IMR-90 (cell line): Measurements from ENCODE around the gene CFAP90. TPM values are rescaled to one million over a fixed set of nuclear protein-coding genes. Genes with fewer than 3 reads are reported as not detected.

Experiments used
- ATAC-seq: fragments of 200-7000 bp; cut with Tn5 transposase; 2 replicates; pipeline ENCODE4 v1.9.1; 2020; ENCODE audit warnings: low read depth, mild to moderate bottlenecking, moderate library complexity
- BruUV-seq: library from RNA; stranded (reverse); fragments of 400-500 nt; replicated peaks from 2 replicates; lab custom pipeline; 2021; lab: Mats Ljungman, UMichigan
- CTCF ChIA-PET: fragments of 300-600 bp; formaldehyde crosslinking; extraction: SDS; loops from one replicate; lab custom pipeline; 2021; ENCODE audit warnings: antibody characterized with exemption; lab: Yijun Ruan, JAX
- POLR2A ChIA-PET: fragments of 300-600 bp; sonication (Branson Sonifier 250); formaldehyde crosslinking; loops from one replicate; lab custom pipeline; 2022; ENCODE audit warnings: antibody characterized with exemption; ENCODE audit not compliant: unreplicated experiment; lab: Charles Lee
- DNase-seq: peaks from one replicate; pipeline ENCODE4 v3.0.0; 2013
- H2AFZ ChIP-seq: replicated peaks from 2 replicates; pipeline ENCODE3; 2013; ENCODE audit warnings: low read length, mild to moderate bottlenecking; ENCODE audit not compliant: poor library complexity
- H2AK5ac ChIP-seq: 2 replicates; pipeline ENCODE4 v1.6.1; 2013; ENCODE audit warnings: low read depth, low read length, inconsistent platforms
- H2AK9ac ChIP-seq: replicated peaks from 2 replicates; pipeline ENCODE3; 2013; ENCODE audit warnings: mild to moderate bottlenecking, low read depth, low read length, moderate library complexity; ENCODE audit not compliant: poor library complexity
- H2BK120ac ChIP-seq: 2 replicates; pipeline ENCODE4 v1.6.1; 2013; ENCODE audit warnings: low read depth, low read length, inconsistent platforms
- H2BK15ac ChIP-seq: 3 replicates; pipeline ENCODE4 v1.6.1; 2013; ENCODE audit warnings: low read depth, low read length, inconsistent platforms
- H2BK20ac ChIP-seq: 2 replicates; pipeline ENCODE4 v1.6.1; 2013; ENCODE audit warnings: low read depth, mild to moderate bottlenecking, inconsistent platforms, low read length, moderate library complexity
- H2BK5ac ChIP-seq: 2 replicates; pipeline ENCODE4 v1.6.1; 2013; ENCODE audit warnings: mild to moderate bottlenecking, low read depth, low read length, inconsistent platforms; ENCODE audit not compliant: poor library complexity, severe bottlenecking
- H3K14ac ChIP-seq: replicated peaks from 2 replicates; pipeline ENCODE4 v1.6.1; 2013; ENCODE audit warnings: low read depth, low read length, inconsistent platforms
- H3K18ac ChIP-seq: 2 replicates; pipeline ENCODE4 v1.6.1; 2013; ENCODE audit warnings: low read depth, low read length, control low read depth
- H3K23ac ChIP-seq: 2 replicates; pipeline ENCODE4 v1.6.1; 2013; ENCODE audit warnings: low read depth, low read length, inconsistent platforms
- H3K27ac ChIP-seq: 2 replicates; pipeline ENCODE4 v1.5.1; 2013; ENCODE audit warnings: mild to moderate bottlenecking, control low read depth, low read length; ENCODE audit not compliant: insufficient read depth
- H3K27me3 ChIP-seq: 2 replicates; pipeline ENCODE4 v1.6.1; 2013; ENCODE audit warnings: low read length; ENCODE audit not compliant: control insufficient read depth, insufficient read depth
- H3K36me3 ChIP-seq: 2 replicates; pipeline ENCODE4 v1.6.1; 2013; ENCODE audit warnings: low read length, mixed read lengths; ENCODE audit not compliant: control insufficient read depth, insufficient read depth
- H3K4ac ChIP-seq: 2 replicates; pipeline ENCODE4 v1.6.1; 2013; ENCODE audit warnings: low read depth, low read length, inconsistent platforms
- H3K4me1 ChIP-seq: 2 replicates; pipeline ENCODE4 v1.6.1; 2013; ENCODE audit warnings: low read length, mixed read lengths; ENCODE audit not compliant: control insufficient read depth, insufficient read depth
- H3K4me2 ChIP-seq: 2 replicates; pipeline ENCODE4 v1.6.1; 2013; ENCODE audit warnings: low read depth, mild to moderate bottlenecking, control low read depth, low read length, moderate library complexity
- H3K4me3 ChIP-seq: 2 replicates; pipeline ENCODE4 v1.5.1; 2013; ENCODE audit warnings: low read depth, mild to moderate bottlenecking, control low read depth, low read length, moderate library complexity; ENCODE audit not compliant: insufficient read depth
- H3K56ac ChIP-seq: 2 replicates; pipeline ENCODE4 v1.6.1; 2013; ENCODE audit warnings: low read length, inconsistent platforms; ENCODE audit not compliant: insufficient read depth; ENCODE audit errors: extremely low read depth
- H3K79me1 ChIP-seq, 2 experiments: 2 replicates each; pipeline ENCODE4 v1.6.1; 2013; ENCODE audit warnings: low read length in 2 of 2, inconsistent platforms in 1 of 2, low read depth in 1 of 2
- H3K9ac ChIP-seq: 2 replicates; pipeline ENCODE4 v1.6.1; 2013; ENCODE audit warnings: low read depth, low read length, control low read depth
- H3K9me1 ChIP-seq: 2 replicates; pipeline ENCODE4 v1.6.1; 2013; ENCODE audit warnings: low read length, inconsistent platforms; ENCODE audit not compliant: insufficient read depth
- H3K9me3 ChIP-seq: 2 replicates; pipeline ENCODE4 v1.6.1; 2013; ENCODE audit warnings: low read length; ENCODE audit not compliant: control insufficient read depth, insufficient read depth
- H4K20me1 ChIP-seq: 2 replicates; pipeline ENCODE4 v1.6.1; 2013; ENCODE audit warnings: low read length, inconsistent platforms; ENCODE audit not compliant: insufficient read depth
- H4K5ac ChIP-seq: 2 replicates; pipeline ENCODE4 v1.6.1; 2013; ENCODE audit warnings: mild to moderate bottlenecking, low read depth, low read length, control low read depth
- H4K8ac ChIP-seq, 2 experiments: 2 replicates each; pipeline ENCODE4 v1.6.1; 2013; ENCODE audit warnings: low read depth in 2 of 2, low read length in 2 of 2, control low read depth in 1 of 2, inconsistent platforms in 1 of 2
- H4K91ac ChIP-seq: 2 replicates; pipeline ENCODE4 v1.6.1; 2013; ENCODE audit warnings: low read depth, low read length, inconsistent platforms; ENCODE audit not compliant: insufficient read depth
- BHLHE40 ChIP-seq: fragments of 150-350 bp; IDR thresholded peaks from 2 replicates; pipeline ENCODE4 v1.6.1; 2016; ENCODE audit warnings: mild to moderate bottlenecking, low read depth, low read length
- CHD1 ChIP-seq: IDR thresholded peaks from 2 replicates; pipeline ENCODE4 v1.6.1; 2012; ENCODE audit warnings: low read depth, low read length, improper control_type of control experiment
- ELK1 ChIP-seq: fragments of 150-350 bp; IDR thresholded peaks from 2 replicates; pipeline ENCODE4 v1.6.1; 2016; ENCODE audit warnings: low read depth, mild to moderate bottlenecking, low read length, moderate library complexity, borderline replicate concordance
- MAZ ChIP-seq: IDR thresholded peaks from 2 replicates; pipeline ENCODE4 v1.6.1; 2012; ENCODE audit warnings: low read depth, mild to moderate bottlenecking, low read length, improper control_type of control experiment, moderate library complexity, borderline replicate concordance
- NFE2L2 ChIP-seq: fragments of 150-350 bp; IDR thresholded peaks from 2 replicates; pipeline ENCODE4 v1.6.1; 2016; ENCODE audit warnings: low read depth, mild to moderate bottlenecking, low read length
- POLR2A ChIP-seq: IDR thresholded peaks from 2 replicates; pipeline ENCODE4 v1.6.1; 2012; ENCODE audit warnings: mild to moderate bottlenecking, low read depth, low read length
- RAD21 ChIP-seq: IDR thresholded peaks from 2 replicates; pipeline ENCODE4 v1.6.1; 2012; ENCODE audit warnings: low read length, improper control_type of control experiment
- RFX5 ChIP-seq: IDR thresholded peaks from 2 replicates; pipeline ENCODE4 v1.8.0; 2012; ENCODE audit warnings: low read depth, mild to moderate bottlenecking, low read length, moderate library complexity
- WGBS, 2 experiments: methylation state at CpG; one replicate each; pipeline versions ENCODE4 v1.1.5 to v1.1.7; 2013; ENCODE audit warnings: missing lambda C conversion rate in 2 of 2; ENCODE audit not compliant: insufficient read length in 1 of 2; ENCODE audit errors: extremely low coverage in 2 of 2; 5-methylcytosine and 5-hydroxymethylcytosine counted together
- dilution Hi-C: fragments of 300-500 bp; cut with HindIII; formaldehyde crosslinking; loops from one replicate; pipeline ENCODE4 v1.14.3; 2018; ENCODE audit warnings: low sequenced_read_pairs; ENCODE audit not compliant: unreplicated experiment
- in situ Hi-C: fragments of 300-500 bp; cut with MboI; formaldehyde crosslinking; loops from 3 replicates; pipeline ENCODE4 v1.14.3; 2019; ENCODE audit warnings: low sequenced_read_pairs, inconsistent platforms, mixed read lengths
- intact Hi-C: fragments of 100-400 bp; cut with micrococcal nuclease; formaldehyde crosslinking; loops from 2 replicates; pipeline ENCODE4 v1.10.0; 2022
- polyA plus RNA-seq, 3 experiments: library from polyadenylated mRNA; depleted of rRNA; stranded (reverse); fragments of >200 nt; gene quantifications; 2 replicates each; pipeline ENCODE4 v1.2.3, GENCODE V29; 2012; ENCODE audit warnings: low replicate concordance in 1 of 3
- total RNA-seq: library from RNA; depleted of rRNA; stranded (reverse); fragments of >200 nt; gene quantifications from 2 replicates; pipeline ENCODE4 v1.2.3, GENCODE V29; 2012

Gene CFAP90
- total and polyA plus RNA-seq, 2 of the 4 experiments (the other 2 are of a cell fraction), result 0.09 TPM; not detected in 1

GRCh38 chr5:7793895-7794294 is 57.0 kb downstream of the CFAP90 start:
- dilution Hi-C loops, result no loop called here
- TF ChIP-seq BHLHE40 (no peak), MAZ (no peak), RAD21 (no peak), ELK1 (no peak), POLR2A (no peak), NFE2L2 (no peak), RFX5 (no peak), CHD1 (no peak)
- Histone ChIP-seq H2BK120ac (no peak overlapping the region), H3K4me1 (no peaks in the 10 kb centered on the region), H2BK5ac (no peak overlapping the region), H4K91ac (no peak overlapping the region), H2AFZ (no peak overlapping the region), H4K20me1 (no peaks in the 10 kb centered on the region), H3K9me3 (no peaks in the 10 kb centered on the region), H2AK9ac (no peak overlapping the region), H3K14ac (no peak overlapping the region), H2AK5ac (no peak overlapping the region), H3K23ac (no peak overlapping the region), H4K5ac (no peak overlapping the region), H3K36me3 (no peaks in the 10 kb centered on the region), H4K8ac (no peak overlapping the region), H3K27me3 (no peaks in the 10 kb centered on the region), H3K4ac (no peak overlapping the region), H3K27ac (no peak overlapping the region), H3K79me1 (no peaks in the 10 kb centered on the region), H3K9me1 (no peaks in the 10 kb centered on the region), H3K4me2 (no peak overlapping the region), H2BK15ac (no peak overlapping the region), H3K9ac (no peak overlapping the region), H2BK20ac (no peak overlapping the region), H3K56ac (no peak overlapping the region), H3K4me3 (no peak overlapping the region), H3K18ac (no peak overlapping the region)
- POLR2A ChIA-PET, result no interaction called here
- ATAC-seq (no peak), DNase-seq (no peak)
- intact Hi-C loops, result no loop called here
- no CpG with 5 or more reads among the region's 5 CpGs for WGBS, 2 experiments
- in situ Hi-C loops, result no loop called here
- CTCF ChIA-PET, result no interaction called here
- BruUV-seq, result no TSS peak
